GM23248 (cell line): Measurements from ENCODE around the gene NELFA.

ENCODE experiments used
- EZH2 ChIP-seq: fragments of 200-600 bp; sonication (generic); IDR thresholded peaks from 2 replicates; pipeline ENCODE4 v1.6.1; 2018; ENCODE audit warnings: antibody characterized with exemption, mild to moderate bottlenecking; ENCODE audit not compliant: insufficient read depth, poor library complexity, severe bottlenecking
- EZH2phosphoT487 ChIP-seq: fragments of 200-600 bp; sonication (generic); IDR thresholded peaks from 2 replicates; pipeline ENCODE4 v1.6.1; 2018; ENCODE audit warnings: antibody characterized with exemption, moderate library complexity, mild to moderate bottlenecking, low read depth; ENCODE audit not compliant: insufficient read depth

GRCh38 chr4:1990348-1990645 lies 18.5 kb downstream of the NELFA start:
- TF ChIP-seq EZH2: no peak
- no peak for TF ChIP-seq EZH2phosphoT487
